HCT116 (cell line): ENCODE data around the gene LRP1. TPM values are rescaled to one million over a fixed set of nuclear protein-coding genes. Genes with fewer than 3 reads are reported as not detected.

Experiments
- ATAC-seq: fragments of 200-7000 bp; cut with Tn5 transposase; 2 replicates; pipeline ENCODE4 v1.9.1; 2020; ENCODE audit warnings: mild to moderate bottlenecking, moderate library complexity
- BruUV-seq: library from RNA; stranded (reverse); fragments of 400-500 nt; replicated peaks from 2 replicates; lab custom pipeline; 2021; lab: Mats Ljungman, UMichigan
- CTCF ChIA-PET: fragments of 300-600 bp; sonication (Branson Sonifier 250); formaldehyde crosslinking; loops from one replicate; lab custom pipeline; 2021; ENCODE audit warnings: antibody characterized with exemption; lab: Charles Lee
- POLR2A ChIA-PET: fragments of 300-600, 350-600 bp; sonication (Branson Sonifier 250); formaldehyde crosslinking; loops from one replicate; lab custom pipeline; 2021; ENCODE audit warnings: antibody characterized with exemption; lab: Charles Lee
- RAD21 ChIA-PET, 2 experiments: fragments of 300-600 bp; sonication (Branson Sonifier 250); formaldehyde crosslinking; loops; one replicate each; lab custom pipeline; 2023; ENCODE audit warnings: low total read pairs in 2 of 2; ENCODE audit not compliant: uncharacterized antibody in 2 of 2, unreplicated experiment in 2 of 2, low non-redundant PET in 1 of 2; lab: Charles Lee
- DNase-seq: peaks from one replicate; pipeline ENCODE4 v3.0.0-alpha.2; 2010; ENCODE audit warnings: low read depth, low spot score
- H2AFZ ChIP-seq: fragments of 200-600 bp; shearing (Covaris generic), sonication (generic); 2 replicates; pipeline ENCODE4 v1.6.1; 2017; ENCODE audit warnings: low read depth, mixed run types, mixed read lengths, antibody characterized with exemption, low read length; ENCODE audit not compliant: poor library complexity, severe bottlenecking
- H3K27ac ChIP-seq: 2 replicates; pipeline ENCODE4 v1.5.1; 2012; ENCODE audit warnings: low read depth, low read length
- H3K27me3 ChIP-seq: fragments of 200-600 bp; sonication (generic); 2 replicates; pipeline ENCODE4 v1.6.1; 2016; ENCODE audit warnings: mixed run types, low read length, mixed read lengths; ENCODE audit not compliant: insufficient read depth
- H3K36me3 ChIP-seq, 2 experiments: fragments of 200-500 bp in 1 of 2; fragments of 200-600 bp in 1 of 2; sonication (Bioruptor generic) in 1 of 2; sonication (generic) in 1 of 2; 2 replicates each; pipeline versions ENCODE4 v1.5.1 to v1.6.1; 2014 to 2016; ENCODE audit warnings: low read length in 2 of 2, inconsistent platforms in 1 of 2, mixed read lengths in 1 of 2, mixed run types in 1 of 2; ENCODE audit not compliant: insufficient read depth in 2 of 2, control insufficient read depth in 1 of 2
- H3K4me1 ChIP-seq, 2 experiments: fragments of 200-600 bp in 1 of 2; sonication (generic) in 1 of 2; 2 replicates each; pipeline versions ENCODE4 v1.5.1 to v1.6.1; 2012 to 2017; ENCODE audit warnings: low read length in 2 of 2, inconsistent platforms in 1 of 2, mild to moderate bottlenecking in 1 of 2, mixed read lengths in 1 of 2, mixed run types in 1 of 2, moderate library complexity in 1 of 2; ENCODE audit not compliant: insufficient read depth in 2 of 2, control insufficient read depth in 1 of 2
- H3K4me2 ChIP-seq: fragments of 200-600 bp; sonication (generic); 2 replicates; pipeline ENCODE4 v1.6.1; 2017; ENCODE audit warnings: mixed run types, low read length, mixed read lengths
- H3K4me3 ChIP-seq, 2 experiments: fragments of 200-600 bp in 1 of 2; sonication (generic) in 1 of 2; replicated peaks in 1 of 2; 2 replicates each; pipeline ENCODE4 v1.5.1; 2011 to 2016; ENCODE audit warnings: low read length in 2 of 2, control low read depth in 1 of 2, low read depth in 1 of 2, mild to moderate bottlenecking in 1 of 2, mixed read lengths in 1 of 2, mixed run types in 1 of 2
- H3K79me2 ChIP-seq: fragments of 200-600 bp; sonication (generic); 2 replicates; pipeline ENCODE4 v1.6.1; 2017; ENCODE audit warnings: mild to moderate bottlenecking, mixed run types, low read length, moderate library complexity, mixed read lengths; ENCODE audit not compliant: insufficient read depth
- H3K9ac ChIP-seq: fragments of 200-600 bp; sonication (generic); 2 replicates; pipeline ENCODE4 v1.6.1; 2016; ENCODE audit warnings: low read length, mixed read lengths
- H3K9me2 ChIP-seq: fragments of 200-600 bp; sonication (generic), shearing (Covaris generic); 2 replicates; pipeline ENCODE4 v1.6.1; 2017; ENCODE audit warnings: mixed run types, mild to moderate bottlenecking, moderate library complexity; ENCODE audit not compliant: insufficient read depth
- H3K9me3 ChIP-seq, 2 experiments: fragments of 200-500 bp in 1 of 2; fragments of 200-600 bp in 1 of 2; sonication (Bioruptor generic) in 1 of 2; sonication (generic) in 1 of 2; 2 replicates each; pipeline ENCODE4 v1.6.1; 2014 to 2017; ENCODE audit warnings: low read length in 2 of 2, mixed read lengths in 2 of 2, inconsistent platforms in 1 of 2, low read depth in 1 of 2, mild to moderate bottlenecking in 1 of 2, mixed run types in 1 of 2, moderate library complexity in 1 of 2; ENCODE audit not compliant: control insufficient read depth in 1 of 2, insufficient read depth in 1 of 2
- H4K20me1 ChIP-seq: fragments of 200-600 bp; sonication (generic), shearing (Covaris generic); 2 replicates; pipeline ENCODE4 v1.6.1; 2017; ENCODE audit warnings: mixed run types, mild to moderate bottlenecking, moderate library complexity; ENCODE audit not compliant: insufficient read depth
- CBX3 ChIP-seq: IDR thresholded peaks from 2 replicates; pipeline ENCODE4 v1.6.1; 2012; ENCODE audit warnings: low read depth
- CEBPB ChIP-seq: IDR thresholded peaks from 2 replicates; pipeline ENCODE4 v1.6.1; 2012; ENCODE audit warnings: low read depth
- EZH2phosphoT487 ChIP-seq: fragments of 200-600 bp; IDR thresholded peaks from 2 replicates; pipeline ENCODE4 v1.6.1; 2018; ENCODE audit warnings: antibody characterized with exemption, borderline replicate concordance
- POLR2AphosphoS5 ChIP-seq: IDR thresholded peaks from 2 replicates; pipeline ENCODE4 v1.6.1; 2011; ENCODE audit warnings: mild to moderate bottlenecking, low read depth, low read length, moderate library complexity
- RAD21 ChIP-seq: IDR thresholded peaks from 2 replicates; pipeline ENCODE4 v1.6.1; 2012; ENCODE audit warnings: low read depth, mild to moderate bottlenecking
- SIN3A ChIP-seq: IDR thresholded peaks from 2 replicates; pipeline ENCODE4 v1.6.1; 2012; ENCODE audit warnings: low read depth
- SRF ChIP-seq: IDR thresholded peaks from 2 replicates; pipeline ENCODE4 v1.6.1; 2012; ENCODE audit warnings: low read depth
- TCF7L2 ChIP-seq: IDR thresholded peaks from 2 replicates; pipeline ENCODE4 v1.7.0; 2011; ENCODE audit warnings: borderline replicate concordance, inconsistent platforms; ENCODE audit not compliant: insufficient read depth, insufficient read length; ENCODE audit errors: extremely low read depth
- YY1 ChIP-seq: IDR thresholded peaks from 2 replicates; pipeline ENCODE4 v1.6.1; 2011; ENCODE audit warnings: low read length, low read depth, moderate library complexity, mild to moderate bottlenecking; ENCODE audit not compliant: insufficient replicate concordance; ENCODE audit errors: extremely low read depth
- ZFX ChIP-seq: fragments of 450-650 bp; IDR thresholded peaks from 2 replicates; pipeline ENCODE4 v1.6.1; 2017
- intact Hi-C: fragments of 100-400 bp; cut with micrococcal nuclease; formaldehyde crosslinking; loops from 2 replicates; pipeline ENCODE4 v1.10.0; 2022
- total RNA-seq: library from RNA; stranded (reverse); gene quantifications from one replicate; pipeline ENCODE4 v1.2.1, GENCODE V29; 2021; ENCODE audit not compliant: unreplicated experiment
- TF ChIP-seq, protein P1 (sequence below): IDR thresholded peaks from 2 replicates; pipeline ENCODE4 v1.6.1; 2011; ENCODE audit warnings: mild to moderate bottlenecking, low read length, moderate library complexity; ENCODE audit not compliant: insufficient replicate concordance; ENCODE audit errors: extremely low read depth
- TF ChIP-seq, protein P2 (sequence below): IDR thresholded peaks from 2 replicates; pipeline ENCODE4 v1.6.1; 2012; ENCODE audit warnings: low read depth
- TF ChIP-seq, protein P3 (sequence below): IDR thresholded peaks from 2 replicates; pipeline ENCODE4 v1.6.1; 2012

The LRP1 gene
- total RNA-seq, 1 experiment from 2014 or later = 12.0 TPM

GRCh38 chr12:57153415-57153997 lies 25.2 kb downstream of the LRP1 start:
- Histone ChIP-seq H3K36me3 (peaks cover 0 to 2% of the 10 kb centered on the region in 2 experiments; a peak in 1 of 4 replicates), H3K79me2 (no peaks in the 10 kb centered on the region), H2AFZ (no peak overlapping the region)
- RAD21 ChIA-PET = no interaction called here
- CTCF ChIA-PET = no interaction called here
- TF ChIP-seq ZFX = 0 out of 2 replicates have a peak, but pooled peaks have one; percentile 11
- TF ChIP-seq, protein P1, sequence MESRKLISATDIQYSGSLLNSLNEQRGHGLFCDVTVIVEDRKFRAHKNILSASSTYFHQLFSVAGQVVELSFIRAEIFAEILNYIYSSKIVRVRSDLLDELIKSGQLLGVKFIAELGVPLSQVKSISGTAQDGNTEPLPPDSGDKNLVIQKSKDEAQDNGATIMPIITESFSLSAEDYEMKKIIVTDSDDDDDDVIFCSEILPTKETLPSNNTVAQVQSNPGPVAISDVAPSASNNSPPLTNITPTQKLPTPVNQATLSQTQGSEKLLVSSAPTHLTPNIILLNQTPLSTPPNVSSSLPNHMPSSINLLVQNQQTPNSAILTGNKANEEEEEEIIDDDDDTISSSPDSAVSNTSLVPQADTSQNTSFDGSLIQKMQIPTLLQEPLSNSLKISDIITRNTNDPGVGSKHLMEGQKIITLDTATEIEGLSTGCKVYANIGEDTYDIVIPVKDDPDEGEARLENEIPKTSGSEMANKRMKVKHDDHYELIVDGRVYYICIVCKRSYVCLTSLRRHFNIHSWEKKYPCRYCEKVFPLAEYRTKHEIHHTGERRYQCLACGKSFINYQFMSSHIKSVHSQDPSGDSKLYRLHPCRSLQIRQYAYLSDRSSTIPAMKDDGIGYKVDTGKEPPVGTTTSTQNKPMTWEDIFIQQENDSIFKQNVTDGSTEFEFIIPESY = no peak
- TF ChIP-seq, all 23 proteins: peak for 1
- intact Hi-C loops = no loop called here
- BruUV-seq = no TSS peak
- Histone ChIP-seq H3K27me3 (no peaks in the 10 kb centered on the region), H3K9ac (no peak overlapping the region), H3K4me1 (no peaks in the 10 kb centered on the region), H3K9me3 (no peaks in the 10 kb centered on the region), H3K4me3 (no peak overlapping the region), H4K20me1 (no peaks in the 10 kb centered on the region), H3K27ac (no peak overlapping the region), H3K4me2 (no peak overlapping the region), H3K9me2 (no peaks in the 10 kb centered on the region)
- DNase-seq (no peak), ATAC-seq (no peak)
- POLR2A ChIA-PET = no interaction called here

DNA sequence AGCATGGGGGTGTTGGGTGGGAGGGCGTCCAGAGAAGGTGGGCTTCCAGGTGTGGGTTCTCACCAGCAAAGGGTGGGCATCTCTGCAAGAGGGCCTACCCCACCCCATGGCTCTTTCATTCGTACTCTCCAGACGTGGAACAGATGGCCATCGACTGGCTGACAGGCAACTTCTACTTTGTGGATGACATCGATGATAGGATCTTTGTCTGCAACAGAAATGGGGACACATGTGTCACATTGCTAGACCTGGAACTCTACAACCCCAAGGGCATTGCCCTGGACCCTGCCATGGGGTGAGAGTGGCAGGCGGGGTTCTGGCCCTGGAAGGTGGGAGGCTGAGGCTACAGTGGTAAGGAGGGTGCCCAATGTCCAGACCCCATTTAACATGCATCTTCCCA lies 25.8 kb downstream of the LRP1 start:
- no peak overlapping the region for H3K4me2 ChIP-seq
- H3K9me3 ChIP-seq = no peaks in the 10 kb centered on the region
- no peaks in the 10 kb centered on the region for H3K9me2 ChIP-seq
- no peak overlapping the region for H3K9ac ChIP-seq
- H2AFZ ChIP-seq = no peak overlapping the region
- ATAC-seq (no peak), DNase-seq (no peak)
- H3K27ac ChIP-seq = no peak overlapping the region
- CTCF ChIA-PET = no interaction called here
- RAD21 ChIA-PET = no interaction called here
- H3K79me2 ChIP-seq = no peaks in the 10 kb centered on the region
- H3K36me3 ChIP-seq = peaks cover 0 to 2% of the 10 kb centered on the region in 2 experiments; a peak in 1 of 4 replicates
- H4K20me1 ChIP-seq = no peaks in the 10 kb centered on the region
- no TSS peak for BruUV-seq
- H3K4me3 ChIP-seq = no peak overlapping the region
- no peaks in the 10 kb centered on the region for H3K27me3 ChIP-seq
- no peaks in the 10 kb centered on the region for H3K4me1 ChIP-seq
- POLR2A ChIA-PET = no interaction called here
- intact Hi-C loops = no loop called here
- TF ChIP-seq TCF7L2 (no peak), CBX3 (no peak), SIN3A (no peak), EZH2phosphoT487 (no peak), RAD21 (no peak), SRF (no peak), CEBPB (no peak), YY1 (no peak), POLR2AphosphoS5 (no peak)
- TF ChIP-seq, protein P2, sequence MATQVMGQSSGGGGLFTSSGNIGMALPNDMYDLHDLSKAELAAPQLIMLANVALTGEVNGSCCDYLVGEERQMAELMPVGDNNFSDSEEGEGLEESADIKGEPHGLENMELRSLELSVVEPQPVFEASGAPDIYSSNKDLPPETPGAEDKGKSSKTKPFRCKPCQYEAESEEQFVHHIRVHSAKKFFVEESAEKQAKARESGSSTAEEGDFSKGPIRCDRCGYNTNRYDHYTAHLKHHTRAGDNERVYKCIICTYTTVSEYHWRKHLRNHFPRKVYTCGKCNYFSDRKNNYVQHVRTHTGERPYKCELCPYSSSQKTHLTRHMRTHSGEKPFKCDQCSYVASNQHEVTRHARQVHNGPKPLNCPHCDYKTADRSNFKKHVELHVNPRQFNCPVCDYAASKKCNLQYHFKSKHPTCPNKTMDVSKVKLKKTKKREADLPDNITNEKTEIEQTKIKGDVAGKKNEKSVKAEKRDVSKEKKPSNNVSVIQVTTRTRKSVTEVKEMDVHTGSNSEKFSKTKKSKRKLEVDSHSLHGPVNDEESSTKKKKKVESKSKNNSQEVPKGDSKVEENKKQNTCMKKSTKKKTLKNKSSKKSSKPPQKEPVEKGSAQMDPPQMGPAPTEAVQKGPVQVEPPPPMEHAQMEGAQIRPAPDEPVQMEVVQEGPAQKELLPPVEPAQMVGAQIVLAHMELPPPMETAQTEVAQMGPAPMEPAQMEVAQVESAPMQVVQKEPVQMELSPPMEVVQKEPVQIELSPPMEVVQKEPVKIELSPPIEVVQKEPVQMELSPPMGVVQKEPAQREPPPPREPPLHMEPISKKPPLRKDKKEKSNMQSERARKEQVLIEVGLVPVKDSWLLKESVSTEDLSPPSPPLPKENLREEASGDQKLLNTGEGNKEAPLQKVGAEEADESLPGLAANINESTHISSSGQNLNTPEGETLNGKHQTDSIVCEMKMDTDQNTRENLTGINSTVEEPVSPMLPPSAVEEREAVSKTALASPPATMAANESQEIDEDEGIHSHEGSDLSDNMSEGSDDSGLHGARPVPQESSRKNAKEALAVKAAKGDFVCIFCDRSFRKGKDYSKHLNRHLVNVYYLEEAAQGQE = no peak
- TF ChIP-seq, protein P3, sequence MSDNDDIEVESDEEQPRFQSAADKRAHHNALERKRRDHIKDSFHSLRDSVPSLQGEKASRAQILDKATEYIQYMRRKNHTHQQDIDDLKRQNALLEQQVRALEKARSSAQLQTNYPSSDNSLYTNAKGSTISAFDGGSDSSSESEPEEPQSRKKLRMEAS = no peak
